Muscle of leg (tissue), 16 donors: ENCODE measurements around the gene TM9SF3. TPM values are rescaled to one million over a fixed set of nuclear protein-coding genes. Genes with fewer than 3 reads are reported as not detected.

Source experiments
- DNase-seq: peaks from one replicate; pipeline ENCODE4 v3.0.0; 2013
- H3K27ac ChIP-seq: one replicate; pipeline ENCODE4 v1.5.1; 2013; ENCODE audit warnings: mild to moderate bottlenecking, low read length, control low read depth
- H3K27me3 ChIP-seq: one replicate; pipeline ENCODE4 v1.6.1; 2013; ENCODE audit warnings: low read length; ENCODE audit not compliant: control insufficient read depth, insufficient read depth
- H3K36me3 ChIP-seq: one replicate; pipeline ENCODE4 v1.6.1; 2013; ENCODE audit warnings: low read length; ENCODE audit not compliant: control insufficient read depth, insufficient read depth
- H3K4me1 ChIP-seq: one replicate; pipeline ENCODE4 v1.6.1; 2013; ENCODE audit warnings: low read length; ENCODE audit not compliant: control insufficient read depth, insufficient read depth
- H3K4me3 ChIP-seq: one replicate; pipeline ENCODE4 v1.5.1; 2013; ENCODE audit warnings: low read length, control low read depth
- H3K9me3 ChIP-seq: replicated peaks from 2 replicates; pipeline ENCODE4 v1.6.1; 2013; ENCODE audit warnings: low read depth, low read length; ENCODE audit not compliant: control insufficient read depth
- WGBS: methylation state at CpG from one replicate; pipeline ENCODE4 v1.1.5; 2013; ENCODE audit warnings: missing lambda C conversion rate; ENCODE audit not compliant: insufficient coverage; 5-methylcytosine and 5-hydroxymethylcytosine counted together
- long read RNA-seq, 11 donors: transcript quantifications; one replicate each; lab custom pipeline, GENCODE V29; 2026
- polyA plus RNA-seq, 8 donors: library from polyadenylated mRNA; unstranded; fragments of 120-200 nt; gene quantifications; one replicate each; pipeline versions ENCODE4 v1.2.1 to v1.2.3, GENCODE V29; 2013; ENCODE audit warnings: inconsistent platforms in 1 of 8, low replicate concordance in 1 of 8; ENCODE audit not compliant: insufficient read length in 8 of 8, insufficient read depth in 1 of 8
- total RNA-seq: library from RNA; stranded (reverse); fragments of 120-200 nt; gene quantifications from one replicate; pipeline ENCODE4 v1.2.4, GENCODE V29; 2013

The TM9SF3 gene
- total RNA-seq: 66.8 TPM
- 100 to 1,000 TPM in 1 of 8 donors, 10 to 100 TPM in 7; 60.8 to 105 (median 78.0) TPM for polyA plus RNA-seq
- long read RNA-seq, donor 1, full-length matches to known transcripts: 9 of 9 reads
- long read RNA-seq, donor 1, partial matches to known transcripts: 0 of 9 reads
- long read RNA-seq, donor 1, other reads (novel, unspliced or antisense): 0 of 9 reads
- long read RNA-seq, donor 2, full-length matches to known transcripts: 4 of 4 reads
- long read RNA-seq, donor 2, partial matches to known transcripts: 0 of 4 reads
- long read RNA-seq, donor 2, other reads (novel, unspliced or antisense): 0 of 4 reads
- long read RNA-seq, donor 3, full-length matches to known transcripts: 27 of 33 reads
- long read RNA-seq, donor 3, partial matches to known transcripts: 6 of 33 reads
- long read RNA-seq, donor 3, other reads (novel, unspliced or antisense): 0 of 33 reads
- long read RNA-seq, donor 4, full-length matches to known transcripts: 10 of 10 reads
- long read RNA-seq, donor 4, partial matches to known transcripts: 0 of 10 reads
- long read RNA-seq, donor 4, other reads (novel, unspliced or antisense): 0 of 10 reads
- long read RNA-seq, donor 5, full-length matches to known transcripts: 46 of 84 reads
- long read RNA-seq, donor 5, partial matches to known transcripts: 38 of 84 reads
- long read RNA-seq, donor 5, other reads (novel, unspliced or antisense): 0 of 84 reads
- long read RNA-seq, donor 6, full-length matches to known transcripts: 25 of 40 reads
- long read RNA-seq, donor 6, partial matches to known transcripts: 15 of 40 reads
- long read RNA-seq, donor 6, other reads (novel, unspliced or antisense): 0 of 40 reads
- long read RNA-seq, donor 7, full-length matches to known transcripts: 21 of 30 reads
- long read RNA-seq, donor 7, partial matches to known transcripts: 9 of 30 reads
- long read RNA-seq, donor 7, other reads (novel, unspliced or antisense): 0 of 30 reads
- long read RNA-seq, donor 8, full-length matches to known transcripts: 18 of 25 reads
- long read RNA-seq, donor 8, partial matches to known transcripts: 7 of 25 reads
- long read RNA-seq, donor 8, other reads (novel, unspliced or antisense): 0 of 25 reads
- long read RNA-seq, donor 9, full-length matches to known transcripts: 10 of 30 reads
- long read RNA-seq, donor 9, partial matches to known transcripts: 20 of 30 reads
- long read RNA-seq, donor 9, other reads (novel, unspliced or antisense): 0 of 30 reads
- long read RNA-seq, donor 10, full-length matches to known transcripts: 37 of 42 reads
- long read RNA-seq, donor 10, partial matches to known transcripts: 0 of 42 reads
- long read RNA-seq, donor 10, other reads (novel, unspliced or antisense): 5 of 42 reads
- long read RNA-seq, donor 11, full-length matches to known transcripts: 26 of 33 reads
- long read RNA-seq, donor 11, partial matches to known transcripts: 7 of 33 reads
- long read RNA-seq, donor 11, other reads (novel, unspliced or antisense): 0 of 33 reads

- Histone ChIP-seq H3K4me3 (peak within 1 kb of the TSS; percentile 97), H3K9me3 (no peaks in the 10 kb centered on the region), H3K36me3 (no peaks in the 10 kb centered on the region), H3K27ac (peak within 1 kb of the TSS; percentile 98), H3K27me3 (no peaks in the 10 kb centered on the region), H3K4me1 (peaks cover 12% of the 10 kb centered on the region)
- DNase-seq: peak; percentile 97
- under 1% methylated on average over 106 of the region's 107 CpGs for WGBS
Observed at GRCh38 chr10:96586419-96587263, at the start of gene TM9SF3. Gene TM9SF3 (minus strand): TSS chr10:96587012. CDS start chr10:96586835, 177 bp downstream.

GRCh38 chr10:96636551-96636950 lies 49.7 kb upstream of the TM9SF3 start:
- Histone ChIP-seq H3K9me3 (no peaks in the 10 kb centered on the region), H3K4me3 (no peak overlapping the region), H3K36me3 (no peaks in the 10 kb centered on the region), H3K4me1 (no peaks in the 10 kb centered on the region), H3K27ac (no peak overlapping the region), H3K27me3 (peaks cover 4% of the 10 kb centered on the region)
- no peak for DNase-seq
- WGBS: no CpG with 5 or more reads among the region's 1 CpG

DNA sequence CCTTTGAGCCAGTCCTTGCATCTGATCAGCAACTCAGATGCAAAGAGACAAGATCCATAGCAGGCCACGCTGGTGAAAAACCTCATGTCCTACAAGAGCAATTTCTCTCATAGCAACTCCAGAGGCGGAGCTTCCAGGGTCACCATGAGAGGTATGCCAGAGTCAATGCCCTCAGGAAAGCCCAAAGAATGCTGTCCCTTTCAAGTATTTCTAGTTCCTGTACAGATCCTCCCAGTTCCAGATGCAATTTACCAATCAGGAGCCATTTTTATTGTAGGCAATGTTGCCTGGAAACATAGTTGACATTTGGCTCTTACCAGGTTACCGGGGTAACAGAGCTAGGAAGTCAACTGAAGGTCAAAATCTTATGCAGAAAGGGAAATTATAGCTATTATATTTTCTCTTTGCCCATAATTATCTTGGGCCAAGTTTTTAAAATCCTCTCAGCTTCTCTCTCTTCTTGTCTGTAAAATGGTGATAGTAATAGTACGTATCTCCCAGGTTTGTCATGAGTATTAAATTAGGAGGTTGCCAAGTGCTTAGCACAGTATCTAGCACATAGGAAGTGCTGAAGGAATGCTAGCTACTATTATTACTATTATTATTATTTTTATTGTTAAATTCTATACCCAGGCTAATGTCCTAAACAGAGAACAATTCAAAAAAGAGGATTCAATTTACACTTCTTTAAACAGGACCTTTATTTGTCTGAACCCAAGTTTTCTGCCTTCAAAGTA lies 46.3 kb upstream of the TM9SF3 start:
- no peak overlapping the region for H3K4me3 ChIP-seq
- H3K27me3 ChIP-seq: no peaks in the 10 kb centered on the region
- no peaks in the 10 kb centered on the region for H3K4me1 ChIP-seq
- no peaks in the 10 kb centered on the region for H3K36me3 ChIP-seq
- no peaks in the 10 kb centered on the region for H3K9me3 ChIP-seq
- peak; percentile 40 for DNase-seq
- 100% methylated on average over 1 of the region's 4 CpGs for WGBS
- no peak overlapping the region for H3K27ac ChIP-seq

GRCh38 chr10:96627292-96627691 lies 40.5 kb upstream of the TM9SF3 start:
- no peak for DNase-seq
- Histone ChIP-seq H3K4me3 (no peak overlapping the region), H3K4me1 (no peaks in the 10 kb centered on the region), H3K27ac (no peak overlapping the region), H3K9me3 (no peaks in the 10 kb centered on the region), H3K27me3 (no peaks in the 10 kb centered on the region), H3K36me3 (no peaks in the 10 kb centered on the region)
- WGBS: no CpG with 5 or more reads among the region's 1 CpG

- no peaks in the 10 kb centered on the region for H3K9me3 ChIP-seq
- H3K27me3 ChIP-seq: no peaks in the 10 kb centered on the region
- 86% methylated on average over 4 of the region's 5 CpGs for WGBS
- no peak for DNase-seq
- no peak overlapping the region for H3K27ac ChIP-seq
- no peaks in the 10 kb centered on the region for H3K36me3 ChIP-seq
- H3K4me3 ChIP-seq: no peak overlapping the region
- no peaks in the 10 kb centered on the region for H3K4me1 ChIP-seq
Observed at GRCh38 chr10:96626795-96627194, 40.0 kb upstream of the TM9SF3 start.

DNA sequence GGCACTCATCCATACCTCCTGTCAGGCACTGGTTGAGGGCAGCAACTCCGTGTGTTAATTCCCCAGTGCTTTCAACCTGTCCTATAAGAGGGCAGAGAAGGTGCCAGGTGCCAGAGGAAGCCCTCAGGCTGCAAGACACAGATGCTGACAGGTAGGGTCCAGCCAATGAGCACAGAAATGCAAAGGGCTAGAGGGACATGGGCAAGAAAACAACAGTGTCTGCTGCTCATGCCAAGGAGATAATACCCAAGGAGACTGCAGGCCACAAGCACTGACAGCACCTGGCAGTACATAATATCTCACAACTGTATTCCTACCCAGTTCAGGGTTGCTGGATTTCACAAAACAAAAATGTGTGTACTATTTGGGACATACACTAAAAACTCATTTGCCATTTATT lies 38.4 kb upstream of the TM9SF3 start:
- Histone ChIP-seq H3K27ac (no peak overlapping the region), H3K9me3 (no peaks in the 10 kb centered on the region), H3K4me1 (no peaks in the 10 kb centered on the region), H3K4me3 (no peak overlapping the region), H3K36me3 (no peaks in the 10 kb centered on the region), H3K27me3 (no peaks in the 10 kb centered on the region)
- DNase-seq: no peak
- no CpG with 5 or more reads among the region's 1 CpG for WGBS

- Histone ChIP-seq H3K27me3 (no peaks in the 10 kb centered on the region), H3K4me3 (no peak overlapping the region), H3K36me3 (no peaks in the 10 kb centered on the region), H3K9me3 (no peaks in the 10 kb centered on the region), H3K27ac (no peak overlapping the region), H3K4me1 (no peaks in the 10 kb centered on the region)
- no peak for DNase-seq
- 83% methylated on average over 2 of the region's 6 CpGs for WGBS
Observed at GRCh38 chr10:96622013-96622787, 35.4 kb upstream of the TM9SF3 start.
